IPS-NIHi7 (cell line): ENCODE measurements around the gene CDC34.

Source experiments
- DNase-seq: peaks from one replicate; pipeline ENCODE4 v3.0.0; 2012; ENCODE audit warnings: mixed read lengths; ENCODE audit errors: extremely low spot score

Gene CDC34

GRCh38 chr19:588741-589692 is 57.5 kb downstream of the CDC34 start:
- no peak for DNase-seq

GRCh38 chr19:589693-590395 is 58.3 kb downstream of the CDC34 start, which contains the start of gene HCN2:
Gene HCN2 (plus strand): TSS chr19:589881. CDS start chr19:589946, 65 bp downstream.
- DNase-seq: no peak

GRCh38 chr19:590396-590745 is 58.8 kb downstream of the CDC34 start:
- DNase-seq: no peak

- DNase-seq: no peak
Observed at GRCh38 chr19:590750-591098, 59.2 kb downstream of the CDC34 start.

GRCh38 chr19:591099-591958 is 59.8 kb downstream of the CDC34 start:
- peak; percentile 75 for DNase-seq
